K562 (cell line): ENCODE measurements around the gene ZNF487. TPM values are rescaled to one million over a fixed set of nuclear protein-coding genes. Genes with fewer than 3 reads are reported as not detected.

Source experiments
- ATAC-seq: fragments of 200-7000 bp; cut with Tn5 transposase; 3 replicates; pipeline ENCODE4 v1.9.1; 2020; ENCODE audit warnings: moderate library complexity
- BruUV-seq: library from RNA; stranded (reverse); fragments of 400-500 nt; replicated peaks from 2 replicates; lab custom pipeline; 2021; lab: Mats Ljungman, UMichigan
- CTCF ChIA-PET: fragments of 300-600 bp; formaldehyde crosslinking; extraction: SDS; loops from one replicate; lab custom pipeline; 2021; ENCODE audit warnings: low intra/inter-chr PET ratio; lab: Yijun Ruan, JAX
- POLR2A ChIA-PET: fragments of 300-600, 350-650 bp; sonication (Branson Sonifier 250); formaldehyde crosslinking; extraction: SDS; loops from one replicate; lab custom pipeline; 2021; ENCODE audit warnings: antibody characterized with exemption, inconsistent platforms; lab: Yijun Ruan, JAX
- DNase-seq, 4 experiments: peaks; one replicate each; pipeline versions ENCODE4 v3.0.0 to v3.0.0-alpha.2; 2011 to 2018; ENCODE audit warnings: low spot score in 3 of 4, mixed read lengths in 3 of 4; ENCODE audit errors: extremely low read depth in 1 of 4
- FAIRE-seq: peaks from 2 replicates; lab custom pipeline; 2011; peaks lifted over from hg19 to GRCh38; lab: Jason Lieb, UNC
- H2AFZ ChIP-seq: 2 replicates; pipeline ENCODE4 v1.6.0; 2011; ENCODE audit warnings: low read depth, low read length, control low read depth, inconsistent platforms
- H3K27ac ChIP-seq: fragments of 200-600 bp; 3 replicates; pipeline ENCODE4 v1.8.0; 2011; ENCODE audit warnings: low read depth, mild to moderate bottlenecking, control low read depth, inconsistent platforms, low read length, moderate library complexity, mixed read lengths; ENCODE audit errors: extremely low read depth
- H3K27me3 ChIP-seq, 2 experiments: fragments of 300-600 bp in 1 of 2; 2 replicates in 1 of 2; 3 replicates in 1 of 2; pipeline versions ENCODE4 v1.6.0 to v1.8.0; 2011; ENCODE audit warnings: inconsistent platforms in 2 of 2, low read length in 2 of 2, mild to moderate bottlenecking in 1 of 2, mixed read lengths in 1 of 2, moderate library complexity in 1 of 2; ENCODE audit not compliant: control insufficient read depth in 2 of 2, insufficient read depth in 2 of 2
- H3K36me3 ChIP-seq: fragments of 300-600 bp; 3 replicates; pipeline ENCODE4 v1.8.0; 2011; ENCODE audit warnings: mild to moderate bottlenecking, low read length, inconsistent platforms; ENCODE audit not compliant: control insufficient read depth, insufficient read depth
- H3K4me1 ChIP-seq, 2 experiments: fragments of 200-600 bp in 1 of 2; replicated peaks in 1 of 2; 2 replicates in 1 of 2; 3 replicates in 1 of 2; pipeline versions ENCODE4 v1.5.1 to v1.8.0; 2011; ENCODE audit warnings: inconsistent platforms in 2 of 2, low read length in 2 of 2, mild to moderate bottlenecking in 1 of 2, mixed read lengths in 1 of 2, moderate library complexity in 1 of 2; ENCODE audit not compliant: control insufficient read depth in 2 of 2, insufficient read depth in 2 of 2
- H3K4me2 ChIP-seq: 2 replicates; pipeline ENCODE4 v1.6.1; 2011; ENCODE audit warnings: low read length, control low read depth, inconsistent platforms, mixed read lengths; ENCODE audit not compliant: insufficient read depth
- H3K4me3 ChIP-seq: fragments of 200-600 bp; sonication (generic), shearing (Covaris generic); 2 replicates; pipeline ENCODE4 v1.5.1; 2016; ENCODE audit warnings: control low read depth, inconsistent platforms
- H3K79me2 ChIP-seq: fragments of 200-600 bp; 3 replicates; pipeline ENCODE4 v1.8.0; 2011; ENCODE audit warnings: low read length, inconsistent platforms; ENCODE audit not compliant: control insufficient read depth, insufficient read depth
- H3K9ac ChIP-seq, 2 experiments: 2 replicates each; pipeline versions ENCODE4 v1.6.0 to v1.6.1; 2011; ENCODE audit warnings: low read depth in 2 of 2, low read length in 2 of 2, control low read depth in 1 of 2, inconsistent platforms in 1 of 2, mild to moderate bottlenecking in 1 of 2, mixed read lengths in 1 of 2; ENCODE audit not compliant: insufficient read depth in 1 of 2
- H3K9me1 ChIP-seq: one replicate; pipeline ENCODE4 v1.6.0; 2011; ENCODE audit warnings: inconsistent platforms, mild to moderate bottlenecking, low read length, moderate library complexity; ENCODE audit not compliant: control insufficient read depth, insufficient read depth
- H3K9me3 ChIP-seq: replicated peaks from 2 replicates; pipeline ENCODE4 v1.5.1; 2011; ENCODE audit warnings: low read depth, low read length, inconsistent platforms; ENCODE audit not compliant: control insufficient read depth, insufficient read depth
- H4K20me1 ChIP-seq: replicated peaks from 2 replicates; pipeline ENCODE4 v1.6.1; 2011; ENCODE audit warnings: low read length, inconsistent platforms, mixed read lengths; ENCODE audit not compliant: control insufficient read depth, insufficient read depth
- ATF3 ChIP-seq, 2 experiments: fragments of 450-650 bp in 1 of 2; sonication (generic) in 1 of 2; formaldehyde crosslinking in 1 of 2; IDR thresholded peaks in 1 of 2; conservative IDR thresholded peaks in 1 of 2; 2 replicates each; pipeline versions ENCODE4 v1.6.1 to v1.8.1; 2016 to 2023; ENCODE audit warnings: mild to moderate bottlenecking in 2 of 2, moderate library complexity in 2 of 2, inconsistent platforms in 1 of 2, missing genetic modification reagents in 1 of 2
- CXXC5 ChIP-seq: fragments of 250-450 bp; sonication (Bioruptor Pico); IDR thresholded peaks from 2 replicates; pipeline ENCODE4 v1.8.0; 2022; ENCODE audit warnings: inconsistent platforms, mild to moderate bottlenecking, moderate library complexity
- DACH1 ChIP-seq: fragments of 450-650 bp; IDR thresholded peaks from 2 replicates; pipeline ENCODE4 v1.6.1; 2018; ENCODE audit not compliant: partially characterized antibody
- FOSL1 ChIP-seq: fragments of 200-800 bp; sonication (Bioruptor generic); conservative IDR thresholded peaks from 2 replicates; pipeline ENCODE4 v1.6.1; 2016; ENCODE audit warnings: missing genetic modification characterization, missing compliant biosample characterization
- JUND ChIP-seq, 2 experiments: IDR thresholded peaks; 2 replicates in 1 of 2; 3 replicates in 1 of 2; pipeline ENCODE4 v1.6.1; 2011; ENCODE audit warnings: borderline replicate concordance in 2 of 2, low read depth in 2 of 2, low read length in 2 of 2, improper control_type of control experiment in 1 of 2, missing biosample characterization in 1 of 2, missing genetic modification characterization in 1 of 2, missing genetic modification reagents in 1 of 2
- L3MBTL2 ChIP-seq: fragments of 450-650 bp; IDR thresholded peaks from 2 replicates; pipeline ENCODE4 v1.6.1; 2016; ENCODE audit warnings: mild to moderate bottlenecking, moderate library complexity
- LARP7 ChIP-seq: fragments of 450-650 bp; IDR thresholded peaks from 2 replicates; pipeline ENCODE4 v1.6.1; 2016
- NRF1 ChIP-seq, 2 experiments: fragments of 450-650 bp; IDR thresholded peaks in 1 of 2; conservative IDR thresholded peaks in 1 of 2; 2 replicates each; pipeline ENCODE4 v1.6.1; 2014; ENCODE audit warnings: mild to moderate bottlenecking in 2 of 2
- SRSF9 ChIP-seq: fragments of 200-400 bp; formaldehyde crosslinking; IDR thresholded peaks from 2 replicates; pipeline ENCODE4 v1.6.1; 2017; ENCODE audit warnings: low read depth, low read length, borderline replicate concordance
- TAF15 ChIP-seq: fragments of 200-400 bp; formaldehyde crosslinking; IDR thresholded peaks from 2 replicates; pipeline ENCODE4 v1.6.1; 2017; ENCODE audit warnings: mild to moderate bottlenecking, low read depth, low read length, moderate library complexity
- TRIM24 ChIP-seq, 2 experiments: fragments of 450-650 bp; IDR thresholded peaks; 2 replicates each; pipeline ENCODE4 v1.6.1; 2016
- TRIM25 ChIP-seq: fragments of 450-650 bp; IDR thresholded peaks from 2 replicates; pipeline ENCODE4 v1.7.0; 2016; ENCODE audit warnings: borderline replicate concordance
- ZBTB9 ChIP-seq: fragments of 450-650 bp; formaldehyde crosslinking; IDR thresholded peaks from 2 replicates; pipeline ENCODE4 v1.4.0; 2020; ENCODE audit warnings: mild to moderate bottlenecking, moderate library complexity
- ZFP1 ChIP-seq: fragments of 450-650 bp; formaldehyde crosslinking; IDR thresholded peaks from 2 replicates; pipeline ENCODE4 v1.4.0; 2020; ENCODE audit warnings: mild to moderate bottlenecking, mixed read lengths
- ZNF224 ChIP-seq: sonication (generic); formaldehyde crosslinking; IDR thresholded peaks from 2 replicates; pipeline ENCODE4 v1.8.0; 2022; ENCODE audit warnings: mild to moderate bottlenecking, missing genetic modification reagents
- ZNF354B ChIP-seq: fragments of 250-450 bp; sonication (Bioruptor Pico); IDR thresholded peaks from 2 replicates; pipeline ENCODE4 v1.4.0; 2020
- ZNF408 ChIP-seq: fragments of 250-450 bp; sonication (Bioruptor Pico); IDR thresholded peaks from 2 replicates; pipeline ENCODE4 v1.4.0; 2020; ENCODE audit warnings: low read depth, mild to moderate bottlenecking, moderate library complexity
- ZNF717 ChIP-seq: fragments of 250-450 bp; sonication (Bioruptor Pico); IDR thresholded peaks from 2 replicates; pipeline ENCODE4 v1.5.0; 2021
- WGBS: fragments of 100-300 bp; shearing (Covaris generic); methylation state at CpG from one replicate; pipeline ENCODE4 v1.1.6; 2016; ENCODE audit warnings: low coverage, mixed read lengths; ENCODE audit not compliant: insufficient coverage; ENCODE audit errors: missing lambda C conversion rate; 5-methylcytosine and 5-hydroxymethylcytosine counted together
- in situ Hi-C: fragments of 300-500 bp; cut with MboI; formaldehyde crosslinking; loops from 4 replicates; pipeline ENCODE4 v1.15.0; 2018; ENCODE audit warnings: inconsistent platforms, mixed read lengths
- intact Hi-C: fragments of 100-400 bp; cut with micrococcal nuclease; formaldehyde crosslinking; loops from 2 replicates; pipeline ENCODE4 v1.14.2; 2022
- polyA plus RNA-seq, 8 experiments: library from polyadenylated mRNA; depleted of rRNA in 4 of 8; stranded (reverse) in 5 of 8; unstranded in 3 of 8; fragments of >200 nt; fragmentation: Nextera tagmentation in 2 of 8; fragmentation: Illumina TruSeq in 1 of 8; extraction: Ambion mirVana in 2 of 8; extraction: Trizol in 1 of 8; gene quantifications; 2 replicates each; pipeline versions ENCODE4 v1.2.1 to v1.2.3, GENCODE V29; 2011 to 2014; ENCODE audit warnings: inconsistent platforms in 1 of 8, missing spikeins in 1 of 8
- total RNA-seq, 7 experiments: library from RNA; depleted of rRNA in 6 of 7; stranded (reverse); fragments of >200 nt in 6 of 7; fragmentation: Illumina TruSeq in 2 of 7; extraction: Trizol in 2 of 7; gene quantifications; 2 replicates each; pipeline versions ENCODE4 v1.2.1 to v1.2.3, GENCODE V29; 2011 to 2021; ENCODE audit warnings: low replicate concordance in 1 of 7

Gene ZNF487
- total and polyA plus RNA-seq, 9 of the 15 experiments (the other 6 are each of a cell fraction or from before 2014, with no cell fraction given): 1.9 to 6.5 (median 4.2) TPM

- H3K27me3 ChIP-seq: no peaks in the 10 kb centered on the region
- in situ Hi-C loops (no loop called here), intact Hi-C loops (no loop called here)
- H3K9me3 ChIP-seq: no peaks in the 10 kb centered on the region
- peak overlapping the region; percentile 83 to 91 for H3K9ac ChIP-seq
- DNase-seq: peak in 1 of 4 experiments; percentile 12
- peak overlapping the region; percentile 84 for H3K4me2 ChIP-seq
- H2AFZ ChIP-seq: no peak overlapping the region
- no peak for FAIRE-seq
- H3K9me1 ChIP-seq: peaks cover 4% of the 10 kb centered on the region
- WGBS: 10% methylated on average over 14 of the region's 14 CpGs
- peaks cover 70% of the 10 kb centered on the region for H4K20me1 ChIP-seq
- H3K36me3 ChIP-seq: peaks cover 67% of the 10 kb centered on the region
- peak overlapping the region; percentile 54 for H3K27ac ChIP-seq
- no peak for ATAC-seq
- peak overlapping the region; percentile 82 for H3K4me3 ChIP-seq
- CTCF ChIA-PET: no interaction called here
- peaks cover 41 to 51% of the 10 kb centered on the region in 2 experiments for H3K4me1 ChIP-seq
- no TSS peak for BruUV-seq
- POLR2A ChIA-PET: interaction anchor here (0.5 to 1.7 kb wide), 7 partner anchors 10 to 48 kb away, joined by 3 to 6 read pairs (median 4); partner anchors contain the start of gene ZNF487
- peaks cover 98% of the 10 kb centered on the region for H3K79me2 ChIP-seq
- TF ChIP-seq NRF1 (conservative IDR thresholded peaks at IDR 0.05 in 1 of 2, IDR thresholded peaks at IDR 0.05 in 1 of 2): no peak
- no peak for TF ChIP-seq SRSF9
- no peak for TF ChIP-seq TRIM24 (IDR thresholded peaks at IDR 0.05)
- TF ChIP-seq CXXC5 (CRISPR knock-in tag): peak; percentile 29; the same call in 1 of the 2 replicates
- TF ChIP-seq DACH1: peak; percentile 57
- no peak for TF ChIP-seq TAF15
- no peak for TF ChIP-seq ZBTB9 (CRISPR knock-in tag)
- TF ChIP-seq TRIM25: no peak
- TF ChIP-seq L3MBTL2: peak; percentile 35; the same call in 1 of the 2 replicates
- no peak for TF ChIP-seq ZNF224
- no peak for TF ChIP-seq ZNF717 (CRISPR knock-in tag)
- peak; percentile 80 for TF ChIP-seq ATF3 (IDR thresholded peaks at IDR 0.05)
- no peak for TF ChIP-seq ATF3 (CRISPR knock-in tag; conservative IDR thresholded peaks at IDR 0.05)
- TF ChIP-seq ZNF408: no peak
- TF ChIP-seq LARP7: peak; percentile 9; the same call in 1 of the 2 replicates
- no peak for TF ChIP-seq ZFP1 (CRISPR knock-in tag)
- peak; percentile 70 for TF ChIP-seq FOSL1 (tag)
- peak; percentile 68 for TF ChIP-seq JUND (IDR thresholded peaks at IDR 0.05; ENCODE audit: borderline replicate concordance, low read depth, low read length)
- TF ChIP-seq JUND (tag; IDR thresholded peaks at IDR 0.05; ENCODE audit: borderline replicate concordance, low read depth, low read length): no peak; the same call in 2 of the 3 replicates
- TF ChIP-seq ZNF354B (CRISPR knock-in tag): no peak
Measured at GRCh38 chr10:43403911-43404703, 32.8 kb upstream of the ZNF487 start.
